Measurements from ENCODE around the gene SUPT5H. TPM values are rescaled to one million over a fixed set of nuclear protein-coding genes. Genes with fewer than 3 reads are reported as not detected.

The SUPT5H gene
- total and polyA plus RNA-seq, 2 of the 13 experiments (the other 11 are each of a cell fraction or from before 2014, with no cell fraction given), result 48.2 to 51.7 TPM

- TF ChIP-seq TP53 (CRISPR knock-in tag; conservative IDR thresholded peaks at IDR 0.05) (0 out of 2 replicates have a peak, but pooled peaks have one; percentile 6), EEA1 (CRISPR knock-in tag; IDR thresholded peaks at IDR 0.05; ENCODE audit: borderline replicate concordance) (no peak), LCORL (IDR thresholded peaks at IDR 0.05) (no peak), LCORL (CRISPR knock-in tag; IDR thresholded peaks at IDR 0.05) (peak; percentile 71), BORCS8-MEF2B (CRISPR knock-in tag; IDR thresholded peaks at IDR 0.05) (0 out of 2 replicates have a peak, but pooled peaks have one; percentile 43), U2AF2 (IDR thresholded peaks at IDR 0.05; ENCODE audit: low read depth, low read length) (no peak), GFI1 (CRISPR knock-in tag; IDR thresholded peaks at IDR 0.05; ENCODE audit: borderline replicate concordance) (no peak; the same call in 1 of the 2 replicates), STAG1 (CRISPR knock-in tag; IDR thresholded peaks at IDR 0.05) (no peak), PRDM15 (CRISPR knock-in tag; IDR thresholded peaks at IDR 0.05) (0 out of 2 replicates have a peak, but pooled peaks have one; percentile 24), ZNF597 (CRISPR knock-in tag; IDR thresholded peaks at IDR 0.05) (no peak), ZNF777 (CRISPR knock-in tag; IDR thresholded peaks at IDR 0.05) (no peak), KDM2A (CRISPR knock-in tag; IDR thresholded peaks at IDR 0.05; ENCODE audit: borderline replicate concordance, low read depth) (peak; percentile 89), MXD4 (CRISPR knock-in tag; IDR thresholded peaks at IDR 0.05) (no peak), MZF1 (CRISPR knock-in tag; IDR thresholded peaks at IDR 0.05; ENCODE audit: borderline replicate concordance) (no peak), KDM3A (CRISPR knock-in tag; IDR thresholded peaks at IDR 0.05; ENCODE audit: low read depth) (peak; percentile 26; the same call in 1 of the 2 replicates), TIGD3 (CRISPR knock-in tag; IDR thresholded peaks at IDR 0.05; ENCODE audit: borderline replicate concordance) (no peak), HNF4A (CRISPR knock-in tag; IDR thresholded peaks at IDR 0.05) (no peak), SALL1 (CRISPR knock-in tag; IDR thresholded peaks at IDR 0.05) (0 out of 2 replicates have a peak, but pooled peaks have one; percentile 20), SALL2 (CRISPR knock-in tag; IDR thresholded peaks at IDR 0.05) (no peak; the same call in 1 of the 2 replicates), POLR2AphosphoS5 (IDR thresholded peaks at IDR 0.05; ENCODE audit: low read depth, low read length) (peak; percentile 73), ERF (CRISPR knock-in tag; IDR thresholded peaks at IDR 0.05) (no peak), PHF20 (CRISPR knock-in tag; IDR thresholded peaks at IDR 0.05) (0 out of 2 replicates have a peak, but pooled peaks have one; percentile 21), ZBTB25 (CRISPR knock-in tag; IDR thresholded peaks at IDR 0.05) (0 out of 2 replicates have a peak, but pooled peaks have one; percentile 23), PHF21A (CRISPR knock-in tag; IDR thresholded peaks at IDR 0.05) (peak; percentile 61; the same call in 1 of the 2 replicates)
Observed at GRCh38 chr19:39409208-39410016, 36.0 kb upstream of the SUPT5H start (continued).
